A549 (cell line): ENCODE measurements around the gene KMT2C. TPM values are rescaled to one million over a fixed set of nuclear protein-coding genes. Genes with fewer than 3 reads are reported as not detected.

ENCODE experiments used
- ATAC-seq, 2 experiments: fragments of 200-7000 bp in 1 of 2; fragments of >200 bp in 1 of 2; cut with Nextera tagmentation in 1 of 2; cut with Tn5 transposase in 1 of 2; 3 replicates each; pipeline versions ENCODE4 v1.8.0 to v1.9.1; 2018 to 2020; ENCODE audit warnings: mild to moderate bottlenecking in 1 of 2, moderate library complexity in 1 of 2
- CTCF ChIA-PET: fragments of 300-600 bp; sonication (Branson Sonifier 250); formaldehyde crosslinking; extraction: SDS; loops from one replicate; lab custom pipeline; 2021; ENCODE audit warnings: antibody characterized with exemption, inconsistent platforms; lab: Yijun Ruan, JAX
- POLR2A ChIA-PET: fragments of 350-600 bp; formaldehyde crosslinking; extraction: SDS; loops from one replicate; lab custom pipeline; 2021; ENCODE audit warnings: antibody characterized with exemption, inconsistent platforms; lab: Yijun Ruan, JAX
- DNase-seq, 2 experiments: peaks; one replicate each; pipeline versions ENCODE4 v3.0.0 to v3.0.0-alpha.2; 2011 to 2016; ENCODE audit warnings: low read depth in 1 of 2, low spot score in 1 of 2
- FAIRE-seq: peaks from 2 replicates; lab custom pipeline; 2011; peaks lifted over from hg19 to GRCh38; lab: Jason Lieb, UNC
- H3K27ac ChIP-seq, 2 experiments: fragments of >200 bp; sonication (Bioruptor Twin); formaldehyde crosslinking; 3 replicates each; pipeline ENCODE4 v1.5.1; 2016 to 2017
- H3K4me1 ChIP-seq: fragments of >200 bp; sonication (Bioruptor Twin); formaldehyde crosslinking; 3 replicates; pipeline ENCODE4 v1.6.1; 2016
- H3K4me2 ChIP-seq: fragments of >200 bp; sonication (Bioruptor Twin); formaldehyde crosslinking; 3 replicates; pipeline ENCODE4 v1.6.1; 2016
- H3K4me3 ChIP-seq: fragments of >200 bp; sonication (Bioruptor Twin); formaldehyde crosslinking; 3 replicates; pipeline ENCODE4 v1.5.1; 2016
- H3K9me3 ChIP-seq: fragments of >200 bp; sonication (Bioruptor Twin); formaldehyde crosslinking; 3 replicates; pipeline ENCODE4 v1.6.1; 2016
- ATOH8 ChIP-seq: fragments of 250-450 bp; sonication (Bioruptor Pico); IDR thresholded peaks from 2 replicates; pipeline ENCODE4 v1.5.0; 2020; ENCODE audit warnings: low read depth, mild to moderate bottlenecking, moderate library complexity
- BCL3 ChIP-seq: fragments of >200 bp; sonication (Bioruptor Twin); formaldehyde crosslinking; IDR thresholded peaks from 3 replicates; pipeline ENCODE4 v1.6.1; 2016
- CBX2 ChIP-seq: fragments of 200-600 bp; sonication (generic); IDR thresholded peaks from 2 replicates; pipeline ENCODE4 v1.6.1; 2016; ENCODE audit warnings: low read depth, mild to moderate bottlenecking, borderline replicate concordance
- CEBPB ChIP-seq, 2 experiments: fragments of >200 bp in 1 of 2; sonication (Bioruptor Twin) in 1 of 2; formaldehyde crosslinking in 1 of 2; IDR thresholded peaks; 2 replicates each; pipeline ENCODE4 v1.6.1; 2012 to 2016
- CHD2 ChIP-seq: fragments of 150-350 bp; IDR thresholded peaks from 2 replicates; pipeline ENCODE4 v1.6.1; 2014; ENCODE audit warnings: low read length; ENCODE audit not compliant: partially characterized antibody
- CHD4 ChIP-seq: fragments of 200-600 bp; sonication (generic); IDR thresholded peaks from 2 replicates; pipeline ENCODE4 v1.6.1; 2016; ENCODE audit warnings: antibody characterized with exemption, mild to moderate bottlenecking, borderline replicate concordance
- EHMT2 ChIP-seq: fragments of 200-600 bp; sonication (generic); IDR thresholded peaks from 2 replicates; pipeline ENCODE4 v1.6.1; 2016; ENCODE audit warnings: antibody characterized with exemption, low read depth, mild to moderate bottlenecking, moderate library complexity
- ELK1 ChIP-seq: fragments of 150-350 bp; IDR thresholded peaks from 2 replicates; pipeline ENCODE4 v1.6.1; 2014; ENCODE audit warnings: low read depth, mild to moderate bottlenecking, low read length
- ESRRA ChIP-seq: fragments of 150-350 bp; IDR thresholded peaks from 2 replicates; pipeline ENCODE4 v1.6.1; 2014; ENCODE audit warnings: mild to moderate bottlenecking, low read length, borderline replicate concordance
- FOSL2 ChIP-seq, 2 experiments: fragments of 450-650 bp in 1 of 2; fragments of >200 bp in 1 of 2; sonication (Bioruptor Twin) in 1 of 2; formaldehyde crosslinking; IDR thresholded peaks; 2 replicates each; pipeline versions ENCODE4 v1.5.0 to v1.6.1; 2016 to 2020; ENCODE audit warnings: mild to moderate bottlenecking in 1 of 2, moderate library complexity in 1 of 2
- HDAC2 ChIP-seq: fragments of 200-600 bp; sonication (generic); IDR thresholded peaks from 2 replicates; pipeline ENCODE4 v1.6.1; 2016
- HES2 ChIP-seq: fragments of >200 bp; sonication (Bioruptor Twin); formaldehyde crosslinking; IDR thresholded peaks from 2 replicates; pipeline ENCODE4 v1.6.1; 2016
- HEYL ChIP-seq: fragments of 250-450 bp; sonication (Bioruptor Pico); IDR thresholded peaks from 2 replicates; pipeline ENCODE4 v1.8.0; 2021; ENCODE audit warnings: mild to moderate bottlenecking, moderate library complexity
- JUNB ChIP-seq: fragments of >200 bp; sonication (Bioruptor Twin); formaldehyde crosslinking; IDR thresholded peaks from 2 replicates; pipeline ENCODE4 v1.6.1; 2016
- KDM1A ChIP-seq: fragments of 200-600 bp; sonication (generic); IDR thresholded peaks from 2 replicates; pipeline ENCODE4 v1.6.1; 2016; ENCODE audit warnings: low read depth, mild to moderate bottlenecking
- MAX ChIP-seq: IDR thresholded peaks from 2 replicates; pipeline ENCODE4 v1.6.1; 2012
- MAZ ChIP-seq: fragments of 150-350 bp; IDR thresholded peaks from 2 replicates; pipeline ENCODE4 v1.6.1; 2014; ENCODE audit warnings: antibody characterized with exemption, low read depth, low read length, borderline replicate concordance
- NR3C1 ChIP-seq: fragments of >200 bp; sonication (Bioruptor Twin); formaldehyde crosslinking; IDR thresholded peaks from 3 replicates; pipeline ENCODE4 v1.6.1; 2017
- RARB ChIP-seq: fragments of 250-450 bp; sonication (Bioruptor Pico); IDR thresholded peaks from 2 replicates; pipeline ENCODE4 v1.8.0; 2021; ENCODE audit warnings: mild to moderate bottlenecking, moderate library complexity
- REST ChIP-seq: fragments of 200-600 bp; sonication (generic); IDR thresholded peaks from 2 replicates; pipeline ENCODE4 v1.6.1; 2016; ENCODE audit warnings: antibody characterized with exemption, mild to moderate bottlenecking, moderate library complexity
- SMC3 ChIP-seq: fragments of >200 bp; sonication (Bioruptor Twin); formaldehyde crosslinking; IDR thresholded peaks from 3 replicates; pipeline ENCODE4 v1.6.1; 2018; ENCODE audit warnings: inconsistent platforms
- SREBF2 ChIP-seq: fragments of 450-650 bp; IDR thresholded peaks from 2 replicates; pipeline ENCODE4 v1.6.1; 2014; ENCODE audit warnings: mild to moderate bottlenecking, moderate library complexity
- TFCP2L1 ChIP-seq: fragments of 250-450 bp; sonication (Bioruptor Pico); IDR thresholded peaks from 2 replicates; pipeline ENCODE4 v1.5.0; 2021; ENCODE audit warnings: mild to moderate bottlenecking
- ZC3H11A ChIP-seq: fragments of 450-650 bp; IDR thresholded peaks from 2 replicates; pipeline ENCODE4 v1.6.1; 2014; ENCODE audit warnings: antibody characterized with exemption, mild to moderate bottlenecking
- ZFP36 ChIP-seq: fragments of 450-650 bp; IDR thresholded peaks from 2 replicates; pipeline ENCODE4 v1.6.1; 2014; ENCODE audit warnings: borderline replicate concordance; ENCODE audit not compliant: partially characterized antibody
- ZNF302 ChIP-seq: fragments of 250-450 bp; sonication (Bioruptor Pico); IDR thresholded peaks from 2 replicates; pipeline ENCODE4 v1.9.0; 2021; ENCODE audit warnings: inconsistent platforms, mild to moderate bottlenecking, moderate library complexity
- WGBS: methylation state at CpG from one replicate; pipeline ENCODE4 v1.1.6; 2017; ENCODE audit errors: missing lambda C conversion rate; 5-methylcytosine and 5-hydroxymethylcytosine counted together
- polyA plus RNA-seq, 4 experiments: library from polyadenylated mRNA; depleted of rRNA in 3 of 4; stranded (reverse); fragments of >200 nt; fragmentation: RNase III in 1 of 4; extraction: RNeasy Plus Mini Kit Qiagen cat#74134 plus additional on column Dnase treatment in 1 of 4; gene quantifications; 2 replicates in 3 of 4; 3 replicates in 1 of 4; pipeline ENCODE4 v1.2.3, GENCODE V29; 2011 to 2017
- TF ChIP-seq, protein P1 (sequence below): fragments of 450-650 bp; IDR thresholded peaks from 2 replicates; pipeline ENCODE4 v1.6.1; 2014; ENCODE audit warnings: antibody characterized with exemption

KMT2C gene
- polyA plus RNA-seq, 2 of the 4 experiments (the other 2 are of a cell fraction) = 4.2 to 13.1 TPM

DNA sequence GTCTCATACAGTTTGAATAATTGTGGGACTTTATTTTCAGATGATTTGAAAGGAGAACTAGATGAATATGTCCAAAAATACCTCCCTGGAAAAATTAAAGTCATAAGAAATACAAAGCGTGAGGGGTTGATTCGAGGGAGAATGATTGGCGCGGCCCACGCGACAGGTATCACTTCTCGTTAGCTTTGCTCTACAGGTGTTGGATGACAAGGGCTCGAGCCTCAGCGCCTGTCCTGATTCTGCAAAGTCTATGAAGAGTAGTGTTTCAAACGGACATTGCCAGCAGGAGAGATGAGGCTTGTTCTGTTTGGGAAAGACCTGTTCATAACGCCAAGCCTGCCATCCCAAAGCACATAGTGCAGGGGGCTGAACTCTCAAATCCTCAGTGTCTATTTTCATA lies 330.6 kb downstream of the KMT2C start (continued):
- TF ChIP-seq SREBF2 = no peak
- TF ChIP-seq BCL3 = no peak
- no peak for TF ChIP-seq REST
- TF ChIP-seq, all 56 proteins: peak for 0

- Histone ChIP-seq H3K4me1 (no peaks in the 10 kb centered on the region), H3K4me2 (no peak overlapping the region), H3K27ac (no peak overlapping the region), H3K4me3 (no peak overlapping the region), H3K9me3 (no peaks in the 10 kb centered on the region)
- ChIA-PET CTCF (interaction anchor here (1.2 kb wide), 1 partner anchor 15 kb away, joined by 4 read pairs; no protein-coding TSS in a partner anchor), POLR2A (no interaction called here)
- no peak for ATAC-seq
- FAIRE-seq = no peak
- DNase-seq = no peak
- WGBS = 74% methylated on average over 5 of the region's 5 CpGs
- TF ChIP-seq ELK1 = no peak
- TF ChIP-seq MAZ = no peak
- TF ChIP-seq ZFP36 = no peak
- TF ChIP-seq FOSL2 (IDR thresholded peaks at IDR 0.05) = no peak
- TF ChIP-seq FOSL2 (CRISPR knock-in tag; IDR thresholded peaks at IDR 0.05) = no peak
- no peak for TF ChIP-seq CBX2
- no peak for TF ChIP-seq TFCP2L1 (CRISPR knock-in tag)
- no peak for TF ChIP-seq ZNF302 (CRISPR knock-in tag)
- TF ChIP-seq RARB (CRISPR knock-in tag) = no peak
- TF ChIP-seq HES2 = no peak
- TF ChIP-seq ZC3H11A = no peak
- TF ChIP-seq SMC3 = no peak
- TF ChIP-seq MAX = no peak
- no peak for TF ChIP-seq CEBPB (IDR thresholded peaks at IDR 0.05)
Observed at GRCh38 chr7:152103691-152104090, 332.1 kb downstream of the KMT2C start.

DNA sequence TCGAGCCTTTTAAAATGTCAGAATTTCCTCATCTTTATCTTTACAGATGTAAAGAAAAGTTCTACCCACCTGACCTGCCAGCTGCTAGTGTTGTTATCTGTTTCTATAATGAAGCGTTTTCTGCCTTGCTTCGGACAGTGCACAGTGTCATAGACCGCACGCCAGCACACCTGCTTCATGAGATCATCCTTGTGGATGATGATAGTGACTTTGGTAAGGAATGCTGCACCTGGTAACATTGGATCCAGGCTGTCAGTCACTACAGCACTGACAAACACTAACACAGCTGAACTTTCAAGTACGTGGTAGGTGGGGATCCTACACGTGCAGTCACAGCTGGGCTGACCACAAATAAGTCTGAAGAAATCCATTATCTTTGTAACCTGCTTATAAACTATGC lies 332.7 kb downstream of the KMT2C start:
- Histone ChIP-seq H3K27ac (no peak overlapping the region), H3K9me3 (no peaks in the 10 kb centered on the region), H3K4me1 (no peaks in the 10 kb centered on the region), H3K4me3 (no peak overlapping the region), H3K4me2 (no peak overlapping the region)
- ChIA-PET CTCF (interaction anchor here (1.2 kb wide), 1 partner anchor 15 kb away, joined by 4 read pairs; no protein-coding TSS in a partner anchor), POLR2A (no interaction called here)
- ATAC-seq = no peak
- WGBS = 88% methylated on average over 7 of the region's 7 CpGs
- DNase-seq = no peak
- FAIRE-seq = no peak
- TF ChIP-seq EHMT2 (no peak), CHD4 (no peak), JUNB (no peak), CHD2 (no peak), HEYL (no peak), NR3C1 (no peak), ESRRA (no peak), HDAC2 (no peak), ATOH8 (CRISPR knock-in tag) (no peak), KDM1A (no peak), BCL3 (no peak), HES2 (no peak), RARB (CRISPR knock-in tag) (no peak)
- TF ChIP-seq, protein P1, sequence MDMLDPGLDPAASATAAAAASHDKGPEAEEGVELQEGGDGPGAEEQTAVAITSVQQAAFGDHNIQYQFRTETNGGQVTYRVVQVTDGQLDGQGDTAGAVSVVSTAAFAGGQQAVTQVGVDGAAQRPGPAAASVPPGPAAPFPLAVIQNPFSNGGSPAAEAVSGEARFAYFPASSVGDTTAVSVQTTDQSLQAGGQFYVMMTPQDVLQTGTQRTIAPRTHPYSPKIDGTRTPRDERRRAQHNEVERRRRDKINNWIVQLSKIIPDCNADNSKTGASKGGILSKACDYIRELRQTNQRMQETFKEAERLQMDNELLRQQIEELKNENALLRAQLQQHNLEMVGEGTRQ = no peak
